HK-2 (cell line): ENCODE data around the gene FOXE1.

Experiments used
- DNase-seq: peaks from one replicate; pipeline ENCODE4 v3.0.0-alpha.2; 2018; ENCODE audit not compliant: unreplicated experiment

Gene FOXE1

GRCh38 chr9:97848480-97849237 lies 4.4 kb upstream of the FOXE1 start:
- no peak for DNase-seq

- DNase-seq, result no peak
Observed at GRCh38 chr9:97849980-97850379, 3.0 kb upstream of the FOXE1 start.

- peak; percentile 41 for DNase-seq
Observed at GRCh38 chr9:97850746-97851445, 2.1 kb upstream of the FOXE1 start.

- no peak for DNase-seq
Observed at GRCh38 chr9:97851446-97851883, 1.6 kb upstream of the FOXE1 start.

GRCh38 chr9:97852001-97852398 lies 1.0 kb upstream of the FOXE1 start:
- DNase-seq, result peak; percentile 75

- DNase-seq, result peak; percentile 60
Observed at GRCh38 chr9:97852399-97853055, 499 bp upstream of the FOXE1 start.

- DNase-seq, result peak; percentile 85
Observed at GRCh38 chr9:97853844-97854695, 1.0 kb downstream of the FOXE1 start.

- DNase-seq, result peak; percentile 35
Observed at GRCh38 chr9:97854696-97855485, 1.9 kb downstream of the FOXE1 start.

GRCh38 chr9:97855486-97855875 lies 2.5 kb downstream of the FOXE1 start:
- DNase-seq, result no peak

GRCh38 chr9:97855899-97856298 lies 2.9 kb downstream of the FOXE1 start:
- DNase-seq, result no peak

- no peak for DNase-seq
Observed at GRCh38 chr9:97856857-97857605, 4.0 kb downstream of the FOXE1 start.

- no peak for DNase-seq
Observed at GRCh38 chr9:97857606-97858392, 4.8 kb downstream of the FOXE1 start.

- DNase-seq, result no peak
Observed at GRCh38 chr9:97858393-97858713, 5.3 kb downstream of the FOXE1 start.

- no peak for DNase-seq
Observed at GRCh38 chr9:97858826-97859225, 5.8 kb downstream of the FOXE1 start.

- no peak for DNase-seq
Observed at GRCh38 chr9:97859346-97859745, 6.3 kb downstream of the FOXE1 start.

GRCh38 chr9:97860451-97861147 lies 7.6 kb downstream of the FOXE1 start:
- no peak for DNase-seq

GRCh38 chr9:97861148-97861475 lies 8.1 kb downstream of the FOXE1 start:
- DNase-seq, result no peak

- DNase-seq, result no peak
Observed at GRCh38 chr9:97863314-97863713, 10.3 kb downstream of the FOXE1 start.

GRCh38 chr9:97864396-97864795 lies 11.4 kb downstream of the FOXE1 start:
- no peak for DNase-seq
